ENCODE measurements around the gene ZNF860.

Gene ZNF860

GRCh38 chr3:31981206-31982181, at the start of gene ZNF860, which contains the start of gene OSBPL10:
Gene ZNF860 (plus strand): TSS chr3:31981750. CDS start chr3:31989080, 7,330 bp downstream.
Gene OSBPL10 (minus strand): TSS chr3:31981262. CDS start chr3:31981179, 83 bp downstream.
- DNase-seq: peak; percentile 39

GRCh38 chr3:31932990-31933389, 48.6 kb upstream of the ZNF860 start:
- no peak for DNase-seq

- DNase-seq: no peak
Observed at GRCh38 chr3:31934018-31934417, 47.5 kb upstream of the ZNF860 start.

- no peak for DNase-seq
Observed at GRCh38 chr3:31934866-31935265, 46.7 kb upstream of the ZNF860 start.

- DNase-seq: no peak
Observed at GRCh38 chr3:31936420-31937060, 45.0 kb upstream of the ZNF860 start.

GRCh38 chr3:31937225-31937624, 44.3 kb upstream of the ZNF860 start:
- no peak for DNase-seq

DNA sequence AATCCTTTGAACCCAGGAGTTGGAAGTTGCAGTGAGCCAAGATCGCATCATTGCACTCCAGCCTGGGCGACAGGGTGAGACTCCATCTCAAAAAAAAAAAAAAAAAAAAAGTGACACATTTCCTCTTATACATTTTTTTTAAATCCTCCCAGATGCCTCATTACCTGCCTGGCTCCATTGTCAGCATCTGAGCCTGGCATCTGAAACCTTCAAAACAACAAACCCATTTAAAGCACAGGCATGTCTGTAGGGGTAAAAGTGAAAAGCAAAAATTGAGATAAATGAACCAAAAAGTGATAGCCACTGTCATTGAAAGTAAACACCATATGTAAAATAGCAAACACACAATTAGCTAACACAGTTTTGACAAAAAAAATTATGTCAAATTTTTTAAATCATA, 39.1 kb upstream of the ZNF860 start:
- no peak for DNase-seq

DNA sequence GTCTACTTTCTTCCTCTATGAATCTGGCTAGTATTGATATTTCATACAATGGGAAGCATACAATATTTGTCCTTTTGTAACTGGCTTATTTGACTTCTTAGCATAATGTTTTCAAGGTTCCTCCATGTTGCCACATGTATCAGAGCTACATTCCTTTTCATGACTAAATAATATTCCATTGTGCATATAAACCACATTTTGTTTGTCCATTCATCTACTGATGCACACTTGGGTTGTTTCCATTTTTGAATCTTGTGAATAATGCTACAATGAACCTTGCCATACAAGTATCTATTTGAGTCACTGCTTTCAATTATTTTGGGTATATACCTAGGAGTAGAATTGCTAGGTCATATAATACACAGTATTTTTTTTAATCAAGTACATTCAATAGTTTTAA, 38.5 kb upstream of the ZNF860 start:
- DNase-seq: no peak

GRCh38 chr3:31945738-31946052, 35.9 kb upstream of the ZNF860 start:
- DNase-seq: no peak

GRCh38 chr3:31946484-31947081, 35.0 kb upstream of the ZNF860 start:
- no peak for DNase-seq

DNA sequence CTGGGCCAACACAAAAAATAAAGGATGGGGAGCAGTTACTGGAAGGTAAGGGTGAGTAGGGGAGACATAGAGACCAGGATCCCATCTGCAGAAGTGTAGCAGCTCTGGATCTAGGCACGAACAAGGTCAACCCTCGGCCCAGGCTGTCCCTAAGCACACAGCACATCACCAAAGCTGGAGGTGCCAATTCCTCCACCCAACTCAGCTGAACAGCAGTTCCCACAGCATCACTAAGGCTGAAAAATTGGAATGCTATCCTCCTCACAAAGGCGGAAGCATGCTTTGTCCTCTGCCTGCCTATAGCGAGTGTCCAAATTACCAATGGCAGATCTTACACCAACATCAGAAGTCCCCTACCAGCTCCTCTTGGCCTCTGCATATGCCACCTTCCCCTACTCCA, 34.4 kb upstream of the ZNF860 start:
- DNase-seq: no peak

DNA sequence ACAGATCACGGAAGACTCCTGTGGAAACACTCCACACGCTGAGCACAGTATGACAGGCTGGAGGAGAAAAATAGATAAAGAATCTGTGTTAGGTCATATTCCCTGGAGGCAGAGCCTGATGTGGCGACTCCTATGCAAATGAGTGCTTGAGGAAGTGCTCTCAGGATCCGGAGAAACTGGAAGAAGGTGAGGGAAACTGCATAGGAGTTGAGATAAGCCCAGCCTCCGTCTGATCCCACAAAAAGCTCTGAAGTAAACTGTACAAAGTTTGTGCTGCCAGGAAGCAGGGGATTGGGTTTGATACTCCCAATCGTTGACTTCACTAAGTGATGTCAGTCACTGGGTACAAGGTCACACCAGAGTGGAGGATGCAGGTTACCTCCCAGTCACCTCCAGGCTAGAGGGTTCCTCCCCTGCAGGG, 33.9 kb upstream of the ZNF860 start:
- DNase-seq: no peak

GRCh38 chr3:31948280-31948679, 33.3 kb upstream of the ZNF860 start:
- DNase-seq: no peak

- DNase-seq: no peak
Observed at GRCh38 chr3:31952205-31952604, 29.3 kb upstream of the ZNF860 start.

GRCh38 chr3:31953091-31953490, 28.5 kb upstream of the ZNF860 start:
- DNase-seq: no peak

GRCh38 chr3:31953636-31954035, 27.9 kb upstream of the ZNF860 start:
- DNase-seq: no peak

GRCh38 chr3:31955581-31955980, 26.0 kb upstream of the ZNF860 start:
- DNase-seq: no peak

DNA sequence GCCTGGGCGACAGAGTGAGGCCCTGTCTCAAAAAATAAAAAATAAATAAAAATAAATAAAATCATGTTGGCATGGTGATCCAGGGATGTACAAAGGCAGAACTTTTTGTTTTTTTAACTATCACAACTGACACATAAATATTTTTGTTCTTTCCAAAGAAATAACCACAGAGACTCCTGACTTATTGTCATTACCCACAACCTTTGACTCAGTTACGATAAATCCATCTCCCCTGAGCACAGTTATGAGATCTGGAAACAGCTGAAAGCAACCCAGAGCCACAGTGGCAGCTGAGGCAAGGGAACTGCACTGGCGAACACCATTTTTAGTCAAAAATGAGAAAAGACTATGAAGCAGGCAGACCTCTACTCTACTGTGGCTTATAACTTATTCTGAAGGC, 24.4 kb upstream of the ZNF860 start:
- DNase-seq: no peak

DNA sequence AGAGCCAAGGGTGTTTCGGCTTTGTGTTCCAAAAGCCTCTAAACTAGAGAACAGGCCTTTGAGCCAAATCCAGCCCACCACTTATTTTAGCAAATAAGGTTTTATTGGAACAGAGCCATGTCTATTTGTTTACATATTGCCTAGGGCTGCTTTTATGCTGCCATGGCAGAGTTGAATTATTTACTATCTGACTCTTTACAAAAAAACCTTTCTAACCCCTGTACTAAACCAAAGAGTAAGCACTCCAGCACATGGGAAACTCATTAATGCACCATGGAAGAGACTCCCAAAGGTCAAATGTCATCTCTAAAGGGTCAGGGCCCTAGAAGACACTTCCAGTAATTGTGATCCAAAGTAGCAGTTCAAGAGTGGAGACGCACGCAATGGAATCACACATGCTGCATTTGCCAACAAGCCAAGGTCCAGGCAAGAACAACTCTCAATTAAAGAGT, 22.8 kb upstream of the ZNF860 start:
- peak; percentile 72 for DNase-seq

DNA sequence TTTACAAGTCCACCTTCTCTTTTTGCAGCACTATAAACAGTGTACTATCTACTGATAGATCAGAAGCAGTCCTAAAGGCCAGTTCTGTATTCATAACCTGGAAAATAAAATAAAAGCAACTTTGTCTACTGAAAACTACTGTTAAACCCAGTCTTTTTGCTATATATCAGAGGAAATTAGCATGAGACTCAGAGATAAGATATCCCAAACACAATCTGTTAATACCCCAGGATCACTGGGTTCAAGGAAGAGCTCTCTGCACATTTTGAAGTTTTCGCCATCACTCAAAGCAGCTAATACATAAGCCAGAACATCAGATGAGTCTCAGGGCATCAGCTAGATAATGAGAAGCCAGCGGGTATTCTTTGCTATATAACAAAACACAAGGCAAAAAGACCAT, 22.3 kb upstream of the ZNF860 start:
- DNase-seq: no peak

GRCh38 chr3:31959951-31960792, 21.4 kb upstream of the ZNF860 start:
- DNase-seq: no peak

DNA sequence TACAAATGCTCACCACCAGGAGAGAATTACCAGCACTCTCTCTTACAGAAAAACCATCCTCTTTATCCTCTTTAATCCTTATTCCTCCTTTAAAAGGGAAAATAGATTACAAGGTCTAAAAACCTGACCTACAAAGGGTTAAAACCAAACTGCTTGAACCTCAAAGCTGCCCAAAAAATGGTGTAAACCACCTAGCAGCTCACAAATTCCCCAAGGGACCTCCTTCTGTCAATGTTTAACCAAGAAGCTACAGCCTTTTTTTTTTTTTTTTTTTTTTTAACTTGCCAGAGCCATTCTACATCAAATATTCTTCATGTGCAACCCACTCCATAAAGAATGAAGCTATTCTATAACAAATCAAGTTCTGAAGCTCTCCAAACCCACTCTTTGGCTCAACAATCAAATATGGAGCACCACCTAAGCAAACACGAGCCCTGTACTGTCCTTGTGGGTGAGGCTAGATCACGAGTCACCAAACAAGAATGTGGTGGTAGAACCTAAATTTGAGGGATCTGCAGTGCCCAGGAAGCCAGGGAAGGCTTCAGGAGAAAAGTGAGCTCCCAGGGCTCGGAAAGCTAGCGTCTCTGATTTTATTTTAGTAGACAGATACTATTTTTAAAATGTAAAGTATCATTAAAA, 20.6 kb upstream of the ZNF860 start:
- no peak for DNase-seq
